ENCODE data around the gene MS4A4A.

Gene MS4A4A

DNA sequence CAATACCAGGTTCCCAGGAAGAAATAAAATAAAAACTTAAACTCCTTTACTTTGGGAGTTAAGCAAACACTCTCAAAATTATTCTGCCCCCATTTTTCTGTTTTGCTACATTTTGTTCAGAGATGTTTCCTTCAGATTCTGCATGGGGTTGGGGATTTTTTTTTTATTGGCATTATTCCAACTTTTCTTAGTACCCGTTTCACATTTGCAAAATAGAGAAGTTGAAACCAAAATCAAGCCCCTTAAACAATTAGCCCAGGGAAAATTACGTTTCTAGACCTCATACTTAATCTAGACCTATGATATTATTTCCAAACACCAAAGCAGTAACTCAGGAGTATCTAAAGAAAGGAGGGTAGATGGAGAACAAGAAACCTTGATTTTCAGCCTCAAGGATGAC lies 77.3 kb downstream of the MS4A4A start:
- DNase-seq = no peak

Data from activated T-cell treated with anti-CD3 and anti-CD28 coated beads, Interleukin-2, amount 50 U/mL, for 48 hours (primary cell).